Nephron progenitor cell (in vitro differentiated cells): Measurements from ENCODE around the gene RORB.

Source experiments
- DNase-seq: peaks from one replicate; pipeline ENCODE4 v3.0.0; 2021
- H3K27ac Mint-ChIP-seq: 2 replicates; pipeline ENCODE4 v1.8.0; 2021; ENCODE audit warnings: mild to moderate bottlenecking, moderate library complexity, mixed read lengths
- H3K27me3 Mint-ChIP-seq: 2 replicates; pipeline ENCODE4 v1.8.0; 2021; ENCODE audit warnings: mild to moderate bottlenecking, low read depth, mixed read lengths; ENCODE audit not compliant: poor library complexity
- H3K36me3 Mint-ChIP-seq: 2 replicates; pipeline ENCODE4 v1.8.0; 2021; ENCODE audit warnings: low read depth, mixed read lengths
- H3K4me1 Mint-ChIP-seq: 2 replicates; pipeline ENCODE4 v1.8.0; 2021; ENCODE audit warnings: mixed read lengths
- H3K4me3 Mint-ChIP-seq: 2 replicates; pipeline ENCODE4 v1.8.0; 2021; ENCODE audit warnings: mild to moderate bottlenecking, moderate library complexity, mixed read lengths
- H3K9me3 Mint-ChIP-seq: 2 replicates; pipeline ENCODE4 v1.8.0; 2021; ENCODE audit warnings: mild to moderate bottlenecking, moderate library complexity, mixed read lengths
- CTCF ChIP-seq: fragments of 200-600 bp; sonication (generic); IDR thresholded peaks from 2 replicates; pipeline ENCODE4 v1.5.0; 2021; ENCODE audit warnings: antibody characterized with exemption

Gene RORB

GRCh38 chr9:74644023-74644422 lies 146.9 kb downstream of the RORB start:
- peaks cover 10% of the 10 kb centered on the region for H3K27me3 Mint-ChIP-seq
- no peaks in the 10 kb centered on the region for H3K36me3 Mint-ChIP-seq
- DNase-seq = no peak

GRCh38 chr9:74645007-74645639 lies 148.0 kb downstream of the RORB start:
- no peaks in the 10 kb centered on the region for H3K4me1 Mint-ChIP-seq
- H3K27me3 Mint-ChIP-seq = peaks cover 10% of the 10 kb centered on the region
- H3K9me3 Mint-ChIP-seq = no peaks in the 10 kb centered on the region
- peak; percentile 11 for DNase-seq
- H3K36me3 Mint-ChIP-seq = no peaks in the 10 kb centered on the region
- H3K4me3 Mint-ChIP-seq = no peak overlapping the region
- H3K27ac Mint-ChIP-seq = no peak overlapping the region
- TF ChIP-seq CTCF = peak; percentile 59

More at GRCh38 chr9:74644023-74644422, 146.9 kb downstream of the RORB start:
- Mint-ChIP-seq H3K27ac (no peak overlapping the region), H3K9me3 (no peaks in the 10 kb centered on the region), H3K4me3 (no peak overlapping the region), H3K4me1 (peaks cover 4% of the 10 kb centered on the region)
- TF ChIP-seq CTCF = no peak

GRCh38 chr9:74653410-74654080 lies 156.4 kb downstream of the RORB start:
- Mint-ChIP-seq H3K27me3 (peaks cover 6% of the 10 kb centered on the region), H3K27ac (no peak overlapping the region), H3K4me3 (no peak overlapping the region), H3K36me3 (no peaks in the 10 kb centered on the region), H3K9me3 (no peaks in the 10 kb centered on the region), H3K4me1 (peaks cover 9% of the 10 kb centered on the region)
- no peak for TF ChIP-seq CTCF
- DNase-seq = no peak

- Mint-ChIP-seq H3K27me3 (peaks cover 5% of the 10 kb centered on the region), H3K27ac (peak overlapping the region; percentile 76), H3K9me3 (no peaks in the 10 kb centered on the region), H3K4me3 (no peak overlapping the region), H3K4me1 (no peaks in the 10 kb centered on the region), H3K36me3 (no peaks in the 10 kb centered on the region)
- no peak for TF ChIP-seq CTCF
- DNase-seq = no peak
Observed at GRCh38 chr9:74662674-74663073, 165.5 kb downstream of the RORB start.

GRCh38 chr9:74663439-74663838 lies 166.3 kb downstream of the RORB start:
- H3K9me3 Mint-ChIP-seq = no peaks in the 10 kb centered on the region
- peaks cover 5% of the 10 kb centered on the region for H3K27me3 Mint-ChIP-seq
- no peak for TF ChIP-seq CTCF
- no peak for DNase-seq
- no peaks in the 10 kb centered on the region for H3K36me3 Mint-ChIP-seq
- no peak overlapping the region for H3K27ac Mint-ChIP-seq
- H3K4me1 Mint-ChIP-seq = no peaks in the 10 kb centered on the region
- H3K4me3 Mint-ChIP-seq = no peak overlapping the region
